Activated CD4-positive, alpha-beta T cell treated with anti-CD3 and anti-CD28 coated beads for 36 hours (primary cell): ENCODE results near the gene SNX9. TPM values are rescaled to one million over a fixed set of nuclear protein-coding genes. Genes with fewer than 3 reads are reported as not detected.
"Not testable (repeated sequence)": the region's sequence is repeated elsewhere in the genome, so short reads cannot be mapped to it uniquely, and the experiment has no call there.

Experiments
- ATAC-seq: fragments of 200-7000 bp; cut with Tn5 transposase; one replicate; pipeline ENCODE4 v1.10.0; 2021; ENCODE audit warnings: mild to moderate bottlenecking, moderate library complexity
- CTCF ChIA-PET: fragments of 350-600 bp; sonication (Branson Sonifier 250); formaldehyde crosslinking; loops from one replicate; lab custom pipeline; 2021; ENCODE audit warnings: antibody characterized with exemption; lab: Charles Lee
- POLR2A ChIA-PET: fragments of 350-600 bp; sonication (Branson Sonifier 250); formaldehyde crosslinking; loops from one replicate; lab custom pipeline; 2021; ENCODE audit warnings: antibody characterized with exemption, inconsistent platforms; lab: Charles Lee
- DNase-seq: peaks from one replicate; pipeline ENCODE4 v3.0.0-alpha.2; 2020
- H3K27ac Mint-ChIP-seq: one replicate; pipeline ENCODE4 v1.8.0; 2021; ENCODE audit warnings: mixed read lengths
- H3K27me3 Mint-ChIP-seq: one replicate; pipeline ENCODE4 v1.8.0; 2021; ENCODE audit warnings: mixed read lengths
- H3K36me3 Mint-ChIP-seq: one replicate; pipeline ENCODE4 v1.8.0; 2021; ENCODE audit warnings: low read depth, mixed read lengths
- H3K4me1 Mint-ChIP-seq: one replicate; pipeline ENCODE4 v1.8.0; 2021; ENCODE audit warnings: mixed read lengths
- H3K4me3 Mint-ChIP-seq: one replicate; pipeline ENCODE4 v1.8.0; 2021; ENCODE audit warnings: mild to moderate bottlenecking, moderate library complexity, mixed read lengths
- H3K9me3 Mint-ChIP-seq: one replicate; pipeline ENCODE4 v1.8.0; 2021; ENCODE audit warnings: low read depth, mixed read lengths
- intact Hi-C, 2 experiments: fragments of 100-400 bp; cut with DNase I in 1 of 2; cut with micrococcal nuclease in 1 of 2; formaldehyde crosslinking; loops; one replicate each; pipeline versions ENCODE4 v1.14.2 to v1.15.1; 2022 to 2024; cut with DNase I, micrococcal nuclease
- total RNA-seq, 2 experiments: library from RNA; stranded (reverse); gene quantifications; one replicate each; pipeline ENCODE4 v1.2.3, GENCODE V29; 2021

The SNX9 gene
- total RNA-seq, 2 experiments from 2014 or later, result 39.4 to 43.3 TPM

GRCh38 chr6:157940375-157941036 lies 117.5 kb downstream of the SNX9 start:
- peak overlapping the region; percentile 55 for H3K27ac Mint-ChIP-seq
- not testable (repeated sequence) for H3K4me3 Mint-ChIP-seq, H3K9me3 Mint-ChIP-seq, H3K27me3 Mint-ChIP-seq
- peaks cover 30% of the 10 kb centered on the region for H3K4me1 Mint-ChIP-seq
- H3K36me3 Mint-ChIP-seq, result peaks cover 76% of the 10 kb centered on the region
- POLR2A ChIA-PET, result interaction anchor here (0.8 to 1.2 kb wide), 2 partner anchors 80 to 86 kb away, joined by 3 to 6 read pairs; no protein-coding TSS in a partner anchor
- DNase-seq, result peak; percentile 86
- peak; percentile 83 for ATAC-seq
- intact Hi-C loops, result loop anchor here (1.0 to 5.0 kb wide), 5 partner anchors 42 to 178 kb away; no protein-coding TSS in a partner anchor
- CTCF ChIA-PET, result interaction anchor here (0.6 to 1.8 kb wide), 4 partner anchors 54 to 704 kb away, joined by 3 to 4 read pairs (median 3); partner anchors contain the start of gene DYNLT1

- ChIA-PET POLR2A (interaction anchor here (1.2 kb wide), 1 partner anchor 79 kb away, joined by 6 read pairs; no protein-coding TSS in a partner anchor), CTCF (interaction anchor here (0.6 to 1.8 kb wide), 3 partner anchors 14 to 246 kb away, joined by 4 read pairs; no protein-coding TSS in a partner anchor)
- DNase-seq (no peak), ATAC-seq (no peak)
- intact Hi-C loops, result loop anchor here (2.0 to 5.0 kb wide), 2 partner anchors 42 to 179 kb away; no protein-coding TSS in a partner anchor
- Mint-ChIP-seq H3K27me3 (no peaks in the 10 kb centered on the region), H3K9me3 (peaks cover 4% of the 10 kb centered on the region), H3K4me3 (no peak overlapping the region), H3K27ac (peak overlapping the region; percentile 47), H3K36me3 (peaks cover 79% of the 10 kb centered on the region), H3K4me1 (peaks cover 37% of the 10 kb centered on the region)
Measured at GRCh38 chr6:157941101-157941863, 118.2 kb downstream of the SNX9 start.

GRCh38 chr6:157942351-157942750 lies 119.3 kb downstream of the SNX9 start:
- H3K27me3 Mint-ChIP-seq, result no peaks in the 10 kb centered on the region
- ATAC-seq, result no peak
- H3K36me3 Mint-ChIP-seq, result peaks cover 80% of the 10 kb centered on the region
- DNase-seq, result no peak
- H3K4me1 Mint-ChIP-seq, result peaks cover 46% of the 10 kb centered on the region
- peaks cover 4% of the 10 kb centered on the region for H3K9me3 Mint-ChIP-seq
- ChIA-PET POLR2A (no interaction called here), CTCF (interaction anchor here (1.5 kb wide), 1 partner anchor 83 kb away, joined by 6 read pairs; no protein-coding TSS in a partner anchor)
- intact Hi-C loops, result loop anchor here in 1 of 2 experiments (5.0 kb wide), 1 partner anchor 180 kb away; no protein-coding TSS in a partner anchor
- no peak overlapping the region for H3K27ac Mint-ChIP-seq
- H3K4me3 Mint-ChIP-seq, result no peak overlapping the region

- Mint-ChIP-seq H3K36me3 (peaks cover 79% of the 10 kb centered on the region), H3K27ac (no peak overlapping the region), H3K27me3 (no peaks in the 10 kb centered on the region), H3K9me3 (peaks cover 4% of the 10 kb centered on the region), H3K4me3 (no peak overlapping the region), H3K4me1 (peaks cover 46% of the 10 kb centered on the region)
- DNase-seq, result no peak
- CTCF ChIA-PET, result interaction anchor here (1.5 kb wide), 1 partner anchor 82 kb away, joined by 6 read pairs; no protein-coding TSS in a partner anchor
- POLR2A ChIA-PET, result no interaction called here
- intact Hi-C loops, result loop anchor here in 1 of 2 experiments (5.0 kb wide), 1 partner anchor 181 kb away; no protein-coding TSS in a partner anchor
- no peak for ATAC-seq
Measured at GRCh38 chr6:157943249-157943963, 120.4 kb downstream of the SNX9 start.

- peaks cover 74% of the 10 kb centered on the region for H3K36me3 Mint-ChIP-seq
Measured at GRCh38 chr6:157943964-157944283, 120.9 kb downstream of the SNX9 start.

GRCh38 chr6:157944983-157945931 lies 122.2 kb downstream of the SNX9 start:
- H3K27me3 Mint-ChIP-seq, result peaks cover under 1% of the 10 kb centered on the region
- H3K9me3 Mint-ChIP-seq, result peaks cover 13% of the 10 kb centered on the region
- ChIA-PET CTCF (interaction anchor here (0.6 to 4.1 kb wide), 4 partner anchors 16 to 320 kb away, joined by 3 to 14 read pairs (median 5); partner anchors contain the start of gene SYNJ2), POLR2A (no interaction called here)
- H3K4me3 Mint-ChIP-seq, result peak overlapping the region; percentile 13
- H3K36me3 Mint-ChIP-seq, result peaks cover 63% of the 10 kb centered on the region
- ATAC-seq (peak; percentile 58), DNase-seq (peak; percentile 70)
- intact Hi-C loops, result loop anchor here in 1 of 2 experiments (5.0 kb wide), 1 partner anchor 183 kb away; no protein-coding TSS in a partner anchor
- H3K27ac Mint-ChIP-seq, result peak overlapping the region; percentile 72
- H3K4me1 Mint-ChIP-seq, result peaks cover 37% of the 10 kb centered on the region

More at GRCh38 chr6:157943964-157944283, 120.9 kb downstream of the SNX9 start:
- no peak overlapping the region for H3K27ac Mint-ChIP-seq
- H3K27me3 Mint-ChIP-seq, result no peaks in the 10 kb centered on the region
- POLR2A ChIA-PET, result no interaction called here
- H3K4me3 Mint-ChIP-seq, result no peak overlapping the region
- DNase-seq, result no peak
- peaks cover 7% of the 10 kb centered on the region for H3K9me3 Mint-ChIP-seq
- CTCF ChIA-PET, result interaction anchor here (0.6 kb wide), 1 partner anchor 187 kb away, joined by 3 read pairs; no protein-coding TSS in a partner anchor
- peaks cover 46% of the 10 kb centered on the region for H3K4me1 Mint-ChIP-seq
- intact Hi-C loops, result loop anchor here in 1 of 2 experiments (5.0 kb wide), 1 partner anchor 182 kb away; no protein-coding TSS in a partner anchor
- no peak for ATAC-seq

- ChIA-PET CTCF (interaction anchor here (0.8 to 4.1 kb wide), 8 partner anchors 11 to 631 kb away, joined by 3 to 14 read pairs (median 4); partner anchors contain the start of gene SYNJ2), POLR2A (interaction anchor here (0.7 kb wide), 1 partner anchor 21 kb away, joined by 3 read pairs; no protein-coding TSS in a partner anchor)
- peaks cover 54% of the 10 kb centered on the region for H3K36me3 Mint-ChIP-seq
- no peak for DNase-seq
- H3K27me3 Mint-ChIP-seq, result peaks cover 2% of the 10 kb centered on the region
- peak overlapping the region; percentile 72 for H3K27ac Mint-ChIP-seq
- peaks cover 18% of the 10 kb centered on the region for H3K9me3 Mint-ChIP-seq
- no peak overlapping the region for H3K4me3 Mint-ChIP-seq
- intact Hi-C loops, result no loop called here
- no peak for ATAC-seq
- peaks cover 29% of the 10 kb centered on the region for H3K4me1 Mint-ChIP-seq
Measured at GRCh38 chr6:157946053-157946617, 123.1 kb downstream of the SNX9 start.

GRCh38 chr6:157946865-157947532 lies 124.0 kb downstream of the SNX9 start:
- CTCF ChIA-PET, result interaction anchor here (0.6 to 4.1 kb wide), 17 partner anchors 10 to 649 kb away, joined by 3 to 14 read pairs (median 3); partner anchors contain the start of gene SYNJ2
- Mint-ChIP-seq H3K27me3 (peaks cover 2% of the 10 kb centered on the region), H3K9me3 (peaks cover 19% of the 10 kb centered on the region), H3K27ac (no peak overlapping the region), H3K4me3 (no peak overlapping the region), H3K4me1 (peaks cover 28% of the 10 kb centered on the region), H3K36me3 (peaks cover 45% of the 10 kb centered on the region)
- peak; percentile 64 for ATAC-seq
- no peak for DNase-seq
- POLR2A ChIA-PET, result interaction anchor here (0.7 kb wide), 1 partner anchor 20 kb away, joined by 3 read pairs; no protein-coding TSS in a partner anchor
- intact Hi-C loops, result no loop called here

- CTCF ChIA-PET, result interaction anchor here (0.9 kb wide), 1 partner anchor 12 kb away, joined by 4 read pairs; no protein-coding TSS in a partner anchor
- intact Hi-C loops, H3K27me3 Mint-ChIP-seq, DNase-seq, POLR2A ChIA-PET, ATAC-seq, H3K4me3 Mint-ChIP-seq, H3K27ac Mint-ChIP-seq: not testable (repeated sequence)
- Mint-ChIP-seq H3K36me3 (peaks cover 12% of the 10 kb centered on the region), H3K9me3 (peaks cover 14% of the 10 kb centered on the region), H3K4me1 (peaks cover 12% of the 10 kb centered on the region)
Measured at GRCh38 chr6:157950899-157951298, 127.9 kb downstream of the SNX9 start.
